ENCODE results near the gene IYD.

IYD gene

GRCh38 chr6:150352321-150353296 is 16.2 kb upstream of the IYD start:
- no peak for TF ChIP-seq CTCF (conservative IDR thresholded peaks at IDR 0.05)
- no peak overlapping the region for H3K27ac ChIP-seq

GRCh38 chr6:150353445-150353844 is 15.4 kb upstream of the IYD start:
- no peak overlapping the region for H3K27ac ChIP-seq
- TF ChIP-seq CTCF (conservative IDR thresholded peaks at IDR 0.05), result no peak

- no peak overlapping the region for H3K27ac ChIP-seq
- no peak for TF ChIP-seq CTCF (conservative IDR thresholded peaks at IDR 0.05)
Observed at GRCh38 chr6:150354754-150355571, 13.8 kb upstream of the IYD start.

GRCh38 chr6:150355932-150356331 is 12.9 kb upstream of the IYD start:
- no peak overlapping the region for H3K27ac ChIP-seq
- TF ChIP-seq CTCF (conservative IDR thresholded peaks at IDR 0.05), result no peak

GRCh38 chr6:150361876-150362275 is 6.9 kb upstream of the IYD start:
- no peak overlapping the region for H3K27ac ChIP-seq
- no peak for TF ChIP-seq CTCF (conservative IDR thresholded peaks at IDR 0.05)

DNA sequence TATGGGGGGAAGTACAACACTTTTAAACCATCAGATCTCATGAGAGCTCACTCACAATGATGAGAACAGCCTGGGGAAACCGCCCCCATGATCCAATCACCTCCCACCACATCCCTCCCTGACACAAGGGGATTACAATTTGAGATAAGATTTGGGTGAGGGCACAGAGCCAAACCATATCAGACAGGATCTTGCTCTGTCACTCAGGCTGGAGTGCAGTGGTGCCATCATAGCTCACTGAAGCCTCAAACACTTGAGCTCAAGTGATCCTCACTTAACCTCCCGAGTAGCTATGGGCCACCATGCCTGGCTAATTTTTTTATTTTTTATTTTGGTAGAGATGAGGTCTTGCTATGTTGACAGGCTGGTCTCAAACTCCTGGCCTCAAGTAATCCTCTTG is 5.1 kb upstream of the IYD start:
- TF ChIP-seq CTCF (conservative IDR thresholded peaks at IDR 0.05), result no peak
- H3K27ac ChIP-seq, result no peak overlapping the region

- no peak overlapping the region for H3K27ac ChIP-seq
Observed at GRCh38 chr6:150366118-150366778, 2.6 kb upstream of the IYD start.

More at GRCh38 chr6:150366118-150366778, 2.6 kb upstream of the IYD start:
- no peak for TF ChIP-seq CTCF (conservative IDR thresholded peaks at IDR 0.05)
